ENCODE measurements around the gene PPP1R12B. TPM values are rescaled to one million over a fixed set of nuclear protein-coding genes. Genes with fewer than 3 reads are reported as not detected.

PPP1R12B gene
- total RNA-seq, 1 donor from 2014 or later: 18.5 TPM

GRCh38 chr1:202561240-202561639, 212.7 kb downstream of the PPP1R12B start:
- TF ChIP-seq CTCF (conservative IDR thresholded peaks at IDR 0.05): no peak
- Mint-ChIP-seq H3K4me3 (no peak overlapping the region), H3K4me1 (peaks cover 12% of the 10 kb centered on the region), H3K27ac (ENCODE audit: unreplicated experiment) (no peak overlapping the region), H3K36me3 (ENCODE audit: low read depth) (no peaks in the 10 kb centered on the region), H3K27me3 (ENCODE audit: low read depth) (no peaks in the 10 kb centered on the region), H3K9me3 (no peaks in the 10 kb centered on the region)
- no peak for DNase-seq (ENCODE audit: low read depth, low spot score)

GRCh38 chr1:202561726-202562443, 213.4 kb downstream of the PPP1R12B start:
- no peak for DNase-seq (ENCODE audit: low read depth, low spot score)
- peak; percentile 28 for TF ChIP-seq CTCF (conservative IDR thresholded peaks at IDR 0.05)
- Mint-ChIP-seq H3K27me3 (ENCODE audit: low read depth) (no peaks in the 10 kb centered on the region), H3K9me3 (no peaks in the 10 kb centered on the region), H3K27ac (ENCODE audit: unreplicated experiment) (no peak overlapping the region), H3K4me3 (no peak overlapping the region), H3K4me1 (peaks cover 6% of the 10 kb centered on the region), H3K36me3 (ENCODE audit: low read depth) (no peaks in the 10 kb centered on the region)

GRCh38 chr1:202562444-202563060, 214.1 kb downstream of the PPP1R12B start:
- Mint-ChIP-seq H3K4me1 (peaks cover 12% of the 10 kb centered on the region), H3K27ac (ENCODE audit: unreplicated experiment) (no peak overlapping the region), H3K27me3 (ENCODE audit: low read depth) (no peaks in the 10 kb centered on the region), H3K36me3 (ENCODE audit: low read depth) (no peaks in the 10 kb centered on the region), H3K9me3 (no peaks in the 10 kb centered on the region), H3K4me3 (no peak overlapping the region)
- DNase-seq (ENCODE audit: low read depth, low spot score): no peak
- no peak for TF ChIP-seq CTCF (conservative IDR thresholded peaks at IDR 0.05)

GRCh38 chr1:202563818-202564217, 215.3 kb downstream of the PPP1R12B start:
- no peak overlapping the region for H3K27ac Mint-ChIP-seq (ENCODE audit: unreplicated experiment)

GRCh38 chr1:202564958-202565495, 216.5 kb downstream of the PPP1R12B start:
- Mint-ChIP-seq H3K4me1 (peaks cover 9% of the 10 kb centered on the region), H3K9me3 (no peaks in the 10 kb centered on the region), H3K27me3 (ENCODE audit: low read depth) (no peaks in the 10 kb centered on the region), H3K27ac (ENCODE audit: unreplicated experiment) (no peak overlapping the region), H3K36me3 (ENCODE audit: low read depth) (no peaks in the 10 kb centered on the region), H3K4me3 (no peak overlapping the region)
- no peak for DNase-seq (ENCODE audit: low read depth, low spot score)
- no peak for TF ChIP-seq CTCF (conservative IDR thresholded peaks at IDR 0.05)

More at GRCh38 chr1:202563818-202564217, 215.3 kb downstream of the PPP1R12B start:
- Mint-ChIP-seq H3K27me3 (ENCODE audit: low read depth) (no peaks in the 10 kb centered on the region), H3K9me3 (no peaks in the 10 kb centered on the region), H3K36me3 (ENCODE audit: low read depth) (no peaks in the 10 kb centered on the region), H3K4me1 (peaks cover 9% of the 10 kb centered on the region), H3K4me3 (no peak overlapping the region)
- TF ChIP-seq CTCF (conservative IDR thresholded peaks at IDR 0.05): no peak
- no peak for DNase-seq (ENCODE audit: low read depth, low spot score)
